ENCODE measurements around the gene EPN2.

DNA sequence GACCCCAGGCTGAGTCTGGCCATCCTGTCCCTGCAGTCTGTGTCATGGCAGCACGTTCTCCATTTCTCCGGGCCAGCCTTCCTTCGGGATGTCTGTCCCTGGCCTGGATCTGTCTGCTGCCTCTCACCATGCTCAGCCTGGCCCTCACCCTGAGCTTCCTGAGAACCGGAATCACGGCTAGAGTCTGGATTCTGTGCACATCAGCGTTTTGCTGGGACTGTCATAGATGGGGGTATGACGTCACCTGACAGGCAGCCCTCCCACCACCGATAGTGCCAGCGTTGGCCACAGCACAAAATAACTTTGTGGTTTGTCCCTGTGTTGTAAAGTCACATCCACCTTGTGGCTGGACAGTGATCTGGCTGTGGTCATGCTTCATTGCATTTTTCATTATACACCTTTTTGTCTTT, 66.2 kb downstream of the EPN2 start:
- no peak for TF ChIP-seq POLR2A (IDR thresholded peaks at IDR 0.05)
- TF ChIP-seq, protein P1, sequence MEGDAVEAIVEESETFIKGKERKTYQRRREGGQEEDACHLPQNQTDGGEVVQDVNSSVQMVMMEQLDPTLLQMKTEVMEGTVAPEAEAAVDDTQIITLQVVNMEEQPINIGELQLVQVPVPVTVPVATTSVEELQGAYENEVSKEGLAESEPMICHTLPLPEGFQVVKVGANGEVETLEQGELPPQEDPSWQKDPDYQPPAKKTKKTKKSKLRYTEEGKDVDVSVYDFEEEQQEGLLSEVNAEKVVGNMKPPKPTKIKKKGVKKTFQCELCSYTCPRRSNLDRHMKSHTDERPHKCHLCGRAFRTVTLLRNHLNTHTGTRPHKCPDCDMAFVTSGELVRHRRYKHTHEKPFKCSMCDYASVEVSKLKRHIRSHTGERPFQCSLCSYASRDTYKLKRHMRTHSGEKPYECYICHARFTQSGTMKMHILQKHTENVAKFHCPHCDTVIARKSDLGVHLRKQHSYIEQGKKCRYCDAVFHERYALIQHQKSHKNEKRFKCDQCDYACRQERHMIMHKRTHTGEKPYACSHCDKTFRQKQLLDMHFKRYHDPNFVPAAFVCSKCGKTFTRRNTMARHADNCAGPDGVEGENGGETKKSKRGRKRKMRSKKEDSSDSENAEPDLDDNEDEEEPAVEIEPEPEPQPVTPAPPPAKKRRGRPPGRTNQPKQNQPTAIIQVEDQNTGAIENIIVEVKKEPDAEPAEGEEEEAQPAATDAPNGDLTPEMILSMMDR (IDR thresholded peaks at IDR 0.05) = no peak

Data from right lobe of liver (tissue), 4 donors.